ENCODE data around the gene SHISAL1. TPM values are rescaled to one million over a fixed set of nuclear protein-coding genes. Genes with fewer than 3 reads are reported as not detected.

SHISAL1 gene
- total RNA-seq, 2 experiments from 2014 or later: not detected

- H3K9me3 Mint-ChIP-seq: no peaks in the 10 kb centered on the region
- POLR2A ChIA-PET: no interaction called here
- intact Hi-C loops (cut with micrococcal nuclease): no loop called here
- H3K36me3 Mint-ChIP-seq (ENCODE audit: low read depth): no peaks in the 10 kb centered on the region
- no peaks in the 10 kb centered on the region for H3K27me3 Mint-ChIP-seq
- no peaks in the 10 kb centered on the region for H3K4me1 Mint-ChIP-seq (ENCODE audit: low read depth)
- H3K4me3 Mint-ChIP-seq: no peak overlapping the region
- ATAC-seq: no peak
- DNase-seq: no peak
- no peak for TF ChIP-seq CTCF (IDR thresholded peaks at IDR 0.05)
- CTCF ChIA-PET: no interaction called here
- H3K27ac Mint-ChIP-seq: no peak overlapping the region
Measured at GRCh38 chr22:44218071-44218470, 94.7 kb downstream of the SHISAL1 start.

GRCh38 chr22:44217346-44217745 is 95.4 kb downstream of the SHISAL1 start:
- intact Hi-C loops (cut with micrococcal nuclease): no loop called here
- no peaks in the 10 kb centered on the region for H3K36me3 Mint-ChIP-seq (ENCODE audit: low read depth)
- TF ChIP-seq CTCF (IDR thresholded peaks at IDR 0.05): no peak

DNA sequence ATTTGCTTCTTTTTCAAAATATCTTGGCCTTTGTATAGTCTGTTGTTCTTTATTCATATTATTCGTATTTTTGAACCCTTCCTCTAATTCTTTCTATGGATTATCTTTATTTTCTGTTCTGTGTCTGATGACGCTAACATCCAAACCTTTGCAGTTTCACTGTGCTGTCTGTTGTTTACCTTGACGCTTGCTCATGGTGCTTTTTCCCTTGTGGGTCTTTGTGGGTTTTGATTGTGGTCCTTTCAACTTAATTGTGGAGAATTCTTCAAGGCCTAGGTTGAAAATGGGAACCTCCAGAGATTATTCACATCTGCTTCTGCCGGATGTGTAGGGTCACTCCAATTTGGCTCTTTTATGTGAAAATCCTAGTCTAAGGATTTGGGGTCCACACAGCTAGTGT is 97.5 kb downstream of the SHISAL1 start:
- Mint-ChIP-seq H3K4me1 (ENCODE audit: low read depth) (no peaks in the 10 kb centered on the region), H3K9me3 (no peaks in the 10 kb centered on the region), H3K36me3 (ENCODE audit: low read depth) (peaks cover 2% of the 10 kb centered on the region), H3K27ac (no peak overlapping the region), H3K27me3 (no peaks in the 10 kb centered on the region), H3K4me3 (no peak overlapping the region)
- CTCF ChIA-PET: no interaction called here
- DNase-seq (no peak), ATAC-seq (no peak)
- no peak for TF ChIP-seq CTCF (IDR thresholded peaks at IDR 0.05)
- POLR2A ChIA-PET: no interaction called here
- intact Hi-C loops (cut with micrococcal nuclease): no loop called here

More at GRCh38 chr22:44217346-44217745, 95.4 kb downstream of the SHISAL1 start:
- Mint-ChIP-seq H3K9me3 (no peaks in the 10 kb centered on the region), H3K4me3 (no peak overlapping the region), H3K27me3 (no peaks in the 10 kb centered on the region), H3K27ac (no peak overlapping the region), H3K4me1 (ENCODE audit: low read depth) (no peaks in the 10 kb centered on the region)
- no peak for DNase-seq
- no peak for ATAC-seq
- CTCF ChIA-PET: no interaction called here
- POLR2A ChIA-PET: no interaction called here

GRCh38 chr22:44214764-44215163 is 98.0 kb downstream of the SHISAL1 start:
- DNase-seq (no peak), ATAC-seq (no peak)
- intact Hi-C loops (cut with micrococcal nuclease): no loop called here
- no peak overlapping the region for H3K27ac Mint-ChIP-seq
- no peak overlapping the region for H3K4me3 Mint-ChIP-seq
- H3K4me1 Mint-ChIP-seq (ENCODE audit: low read depth): no peaks in the 10 kb centered on the region
- ChIA-PET CTCF (no interaction called here), POLR2A (no interaction called here)
- peaks cover 4% of the 10 kb centered on the region for H3K36me3 Mint-ChIP-seq (ENCODE audit: low read depth)
- no peak for TF ChIP-seq CTCF (IDR thresholded peaks at IDR 0.05)
- peaks cover 3% of the 10 kb centered on the region for H3K9me3 Mint-ChIP-seq
- no peaks in the 10 kb centered on the region for H3K27me3 Mint-ChIP-seq

DNA sequence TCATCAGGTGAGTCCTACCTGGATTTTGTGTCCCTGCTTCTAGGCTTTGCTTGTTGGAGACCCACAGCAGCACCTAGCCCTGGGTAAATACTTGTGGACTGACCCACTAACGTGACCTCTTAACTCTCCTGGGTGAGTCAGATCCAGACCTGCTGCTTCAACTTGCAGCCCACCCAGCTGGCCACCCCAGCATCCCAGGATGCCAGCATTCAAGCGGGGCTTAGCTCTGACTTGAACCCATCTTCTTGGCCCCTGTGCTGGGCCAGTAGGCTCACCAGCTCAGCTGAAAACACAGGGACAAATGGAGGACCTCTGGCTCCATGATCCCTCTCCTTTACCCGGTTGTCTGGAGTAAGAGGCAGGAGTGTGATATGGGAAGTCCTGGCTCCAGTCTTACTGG is 98.6 kb downstream of the SHISAL1 start:
- peaks cover 7% of the 10 kb centered on the region for H3K9me3 Mint-ChIP-seq
- intact Hi-C loops (cut with micrococcal nuclease): no loop called here
- DNase-seq (no peak), ATAC-seq (no peak)
- H3K27ac Mint-ChIP-seq: no peak overlapping the region
- no peak for TF ChIP-seq CTCF (IDR thresholded peaks at IDR 0.05)
- POLR2A ChIA-PET: no interaction called here
- CTCF ChIA-PET: no interaction called here
- H3K27me3 Mint-ChIP-seq: no peaks in the 10 kb centered on the region
- H3K4me1 Mint-ChIP-seq (ENCODE audit: low read depth): no peaks in the 10 kb centered on the region
- no peak overlapping the region for H3K4me3 Mint-ChIP-seq
- H3K36me3 Mint-ChIP-seq (ENCODE audit: low read depth): peaks cover 8% of the 10 kb centered on the region

All from activated CD8-positive, alpha-beta T cell treated with anti-CD3 and anti-CD28 coated beads for 36 hours (primary cell).